Esophagus squamous epithelium (tissue), 4 donors: ENCODE data around the gene SREBF1.

Experiments
- POLR2A ChIP-seq, 4 donors: fragments of 450-650 bp; IDR thresholded peaks; one replicate each; pipeline ENCODE4 v1.6.1; 2017; ENCODE audit warnings: antibody characterized with exemption in 4 of 4, mild to moderate bottlenecking in 4 of 4, moderate library complexity in 3 of 4
- TF ChIP-seq, protein P1 (sequence below), 6 experiments: fragments of 450-650 bp in 4 of 6; fragments of 200-600 bp in 2 of 6; sonication (generic) in 2 of 6; IDR thresholded peaks; one replicate each; pipeline ENCODE4 v1.5.1; 2016 to 2019; ENCODE audit warnings: antibody characterized with exemption in 6 of 6, mild to moderate bottlenecking in 4 of 6, moderate library complexity in 4 of 6

DNA sequence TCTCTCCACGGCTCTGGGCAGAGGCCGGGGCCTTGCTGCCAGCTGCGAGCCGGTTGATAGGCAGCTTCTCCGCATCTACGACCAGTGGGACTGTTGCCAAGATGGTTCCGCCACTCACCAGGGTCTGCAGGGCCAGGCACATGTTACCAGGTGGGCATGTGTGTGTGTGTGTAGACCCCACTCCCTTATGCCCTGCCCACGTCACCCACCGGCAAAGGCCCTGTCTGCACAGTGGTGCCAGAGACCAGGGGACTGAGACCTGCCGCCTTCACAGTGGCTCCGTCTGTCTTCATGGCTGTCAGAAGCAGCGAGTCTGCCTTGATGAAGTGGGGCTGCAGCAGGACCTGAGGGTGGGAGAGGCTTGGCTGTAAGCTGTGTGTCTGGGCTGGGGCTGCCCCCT is 17.7 kb downstream of the SREBF1 start:
- TF ChIP-seq POLR2A (IDR thresholded peaks at IDR 0.05), result no peak
- TF ChIP-seq, protein P1, sequence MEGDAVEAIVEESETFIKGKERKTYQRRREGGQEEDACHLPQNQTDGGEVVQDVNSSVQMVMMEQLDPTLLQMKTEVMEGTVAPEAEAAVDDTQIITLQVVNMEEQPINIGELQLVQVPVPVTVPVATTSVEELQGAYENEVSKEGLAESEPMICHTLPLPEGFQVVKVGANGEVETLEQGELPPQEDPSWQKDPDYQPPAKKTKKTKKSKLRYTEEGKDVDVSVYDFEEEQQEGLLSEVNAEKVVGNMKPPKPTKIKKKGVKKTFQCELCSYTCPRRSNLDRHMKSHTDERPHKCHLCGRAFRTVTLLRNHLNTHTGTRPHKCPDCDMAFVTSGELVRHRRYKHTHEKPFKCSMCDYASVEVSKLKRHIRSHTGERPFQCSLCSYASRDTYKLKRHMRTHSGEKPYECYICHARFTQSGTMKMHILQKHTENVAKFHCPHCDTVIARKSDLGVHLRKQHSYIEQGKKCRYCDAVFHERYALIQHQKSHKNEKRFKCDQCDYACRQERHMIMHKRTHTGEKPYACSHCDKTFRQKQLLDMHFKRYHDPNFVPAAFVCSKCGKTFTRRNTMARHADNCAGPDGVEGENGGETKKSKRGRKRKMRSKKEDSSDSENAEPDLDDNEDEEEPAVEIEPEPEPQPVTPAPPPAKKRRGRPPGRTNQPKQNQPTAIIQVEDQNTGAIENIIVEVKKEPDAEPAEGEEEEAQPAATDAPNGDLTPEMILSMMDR (IDR thresholded peaks at IDR 0.05), result no peak
